Esophagus squamous epithelium (tissue), 4 donors: ENCODE results near the gene MMP11.

Experiments
- CTCF ChIP-seq, 6 experiments: fragments of 450-650 bp in 4 of 6; fragments of 200-600 bp in 2 of 6; sonication (generic) in 2 of 6; IDR thresholded peaks; one replicate each; pipeline ENCODE4 v1.5.1; 2016 to 2019; ENCODE audit warnings: antibody characterized with exemption in 6 of 6, mild to moderate bottlenecking in 4 of 6, moderate library complexity in 4 of 6
- POLR2A ChIP-seq, 4 donors: fragments of 450-650 bp; IDR thresholded peaks; one replicate each; pipeline ENCODE4 v1.6.1; 2017; ENCODE audit warnings: antibody characterized with exemption in 4 of 4, mild to moderate bottlenecking in 4 of 4, moderate library complexity in 3 of 4

DNA sequence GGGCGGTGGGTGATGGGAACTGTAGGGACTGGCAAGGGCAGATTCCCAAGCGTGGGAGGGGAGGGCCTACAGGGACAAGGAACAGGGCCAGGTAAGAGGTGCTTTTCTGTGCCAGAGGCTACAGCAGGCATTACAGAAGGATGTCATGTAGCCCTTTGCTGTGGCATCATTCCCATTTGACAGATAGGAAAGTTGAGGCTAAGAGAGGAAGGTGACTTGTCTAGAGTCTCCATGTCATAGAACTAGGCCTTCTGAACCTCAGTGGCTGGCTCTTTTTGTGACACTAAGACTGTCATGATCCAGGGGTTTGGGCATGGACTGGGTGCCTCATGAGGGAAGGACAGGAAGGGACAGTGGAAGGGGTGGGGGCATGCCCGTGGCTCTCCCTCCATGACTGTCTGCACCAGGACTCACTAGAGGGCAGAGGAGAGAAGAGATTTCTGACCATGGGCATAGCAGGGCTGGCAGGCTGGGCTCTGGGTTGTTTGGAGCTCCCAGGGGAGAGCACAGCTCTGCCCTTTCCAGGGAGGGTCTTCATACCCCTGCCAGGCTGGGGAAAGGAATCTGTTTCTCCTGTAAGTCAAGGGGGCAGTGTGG, 3.2 kb downstream of the MMP11 start:
- no peak for TF ChIP-seq CTCF (IDR thresholded peaks at IDR 0.05)
- no peak for TF ChIP-seq POLR2A (IDR thresholded peaks at IDR 0.05)
